Activated CD4-positive, CD25-positive, alpha-beta regulatory T cell (primary cell): ENCODE measurements around the gene ADTRP.

Experiments
- DNase-seq, 4 experiments: peaks; one replicate each; lab custom pipeline; 2025; lab: John Stamatoyannopoulos, UW

The ADTRP gene

DNA sequence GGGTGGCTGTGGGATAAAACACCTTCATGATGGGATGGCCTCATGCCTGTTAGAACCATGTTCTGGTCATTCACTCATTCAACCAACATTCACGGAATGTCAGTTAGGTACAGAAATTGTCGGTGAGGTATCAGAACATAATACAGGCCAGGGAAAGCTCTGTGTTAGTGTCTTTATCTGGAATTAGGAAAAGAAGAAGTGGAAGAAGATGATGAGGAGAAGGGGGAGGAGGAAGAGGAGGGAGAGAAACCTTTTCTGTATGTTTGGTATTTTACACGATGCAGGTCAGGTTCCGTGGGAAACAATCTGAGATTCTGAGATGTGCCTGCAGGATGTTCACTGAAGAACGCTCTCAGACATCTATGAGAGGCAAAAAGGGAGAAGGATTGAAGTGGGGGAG lies 5.6 kb downstream of the ADTRP start:
- no peak for DNase-seq

GRCh38 chr6:11772109-11772825 lies 6.3 kb downstream of the ADTRP start:
- DNase-seq = no peak

DNA sequence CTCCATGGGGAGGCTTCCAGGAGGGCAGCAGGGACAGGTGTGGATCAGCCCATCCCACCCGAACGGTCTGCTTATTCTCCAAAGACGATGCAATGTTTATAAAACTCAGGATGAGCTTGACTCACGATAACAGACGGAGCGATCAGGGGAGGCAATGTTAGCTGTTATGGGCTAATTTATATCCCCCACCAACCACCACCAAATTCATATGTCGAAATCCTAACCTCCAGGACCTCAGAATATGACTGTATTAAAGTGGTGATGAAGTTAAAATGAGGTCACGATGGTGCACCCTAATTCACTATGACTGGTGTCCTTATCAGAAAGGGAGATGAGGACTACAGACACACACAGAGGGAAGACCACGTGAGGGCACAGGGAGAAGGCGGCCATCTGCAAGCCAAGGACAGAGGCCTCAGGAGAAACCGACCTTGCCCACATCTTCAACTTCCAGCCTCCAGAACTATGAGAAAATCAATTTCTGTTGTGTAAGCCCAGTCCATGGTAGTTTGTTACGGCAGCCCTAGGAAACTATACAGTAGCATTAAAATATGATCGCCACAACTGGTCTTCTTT lies 7.0 kb downstream of the ADTRP start:
- no peak for DNase-seq

- no peak for DNase-seq
These were observed 7.8 kb downstream of the ADTRP start for GRCh38 chr6:11770546-11771466.

- DNase-seq = no peak
These were observed 8.6 kb downstream of the ADTRP start for GRCh38 chr6:11769811-11770545.

DNA sequence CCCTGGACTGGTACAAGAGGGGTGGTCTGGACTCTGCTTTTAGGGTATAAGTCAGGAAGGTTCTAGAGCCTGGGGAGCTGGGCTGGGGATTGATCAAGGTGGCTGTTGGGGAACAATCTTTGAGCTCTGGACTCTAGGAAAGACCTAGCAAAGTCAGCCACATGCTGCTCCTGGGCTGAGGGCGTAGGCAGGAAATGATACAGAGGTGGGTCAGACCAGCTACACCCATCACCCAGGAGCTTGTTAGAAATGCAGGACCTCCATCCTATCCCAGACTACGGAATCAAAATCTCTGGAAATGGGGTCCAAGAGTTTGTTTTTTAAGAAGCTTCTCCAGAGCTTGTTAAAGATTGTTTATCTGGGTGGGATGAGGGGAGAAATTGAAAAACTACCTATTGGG lies 9.4 kb downstream of the ADTRP start:
- no peak for DNase-seq

DNA sequence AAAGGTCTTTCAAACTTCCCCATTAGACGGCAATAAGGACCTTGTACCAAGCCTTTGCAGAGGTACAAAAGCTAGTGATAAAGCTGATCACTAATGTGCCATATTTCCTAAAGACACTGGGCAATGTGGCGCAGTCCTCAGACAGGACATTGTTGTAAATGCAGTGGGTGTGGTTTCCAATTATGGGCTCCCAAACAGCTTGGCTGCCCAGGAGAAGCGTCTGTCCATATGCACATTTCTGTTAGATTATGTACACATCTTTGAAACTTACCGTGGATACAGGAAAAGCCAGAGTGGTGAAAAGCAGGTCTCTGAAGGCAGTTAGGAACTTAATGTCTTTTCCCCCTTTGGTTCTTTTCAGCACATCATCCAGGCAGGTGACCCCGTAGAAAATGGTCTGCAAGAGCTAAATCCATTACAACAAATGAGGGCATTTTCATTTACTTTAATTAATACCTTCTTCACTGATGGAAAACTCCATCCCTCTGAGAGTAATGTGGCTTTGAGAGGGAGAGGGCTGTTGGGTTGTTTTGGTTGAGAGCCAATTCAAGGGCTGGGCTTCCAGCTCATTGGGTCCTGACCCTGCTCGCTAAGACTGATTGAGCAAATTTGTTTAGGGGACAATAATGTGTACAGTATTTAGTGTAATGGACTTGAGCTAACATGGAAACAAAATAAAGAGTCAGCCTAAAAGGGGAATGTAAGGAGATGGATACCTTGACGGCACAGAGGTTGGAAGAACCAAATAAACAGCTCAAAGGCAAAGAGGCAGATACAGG lies 10.4 kb downstream of the ADTRP start:
- DNase-seq = no peak

GRCh38 chr6:11767458-11767857 lies 11.1 kb downstream of the ADTRP start:
- no peak for DNase-seq

DNA sequence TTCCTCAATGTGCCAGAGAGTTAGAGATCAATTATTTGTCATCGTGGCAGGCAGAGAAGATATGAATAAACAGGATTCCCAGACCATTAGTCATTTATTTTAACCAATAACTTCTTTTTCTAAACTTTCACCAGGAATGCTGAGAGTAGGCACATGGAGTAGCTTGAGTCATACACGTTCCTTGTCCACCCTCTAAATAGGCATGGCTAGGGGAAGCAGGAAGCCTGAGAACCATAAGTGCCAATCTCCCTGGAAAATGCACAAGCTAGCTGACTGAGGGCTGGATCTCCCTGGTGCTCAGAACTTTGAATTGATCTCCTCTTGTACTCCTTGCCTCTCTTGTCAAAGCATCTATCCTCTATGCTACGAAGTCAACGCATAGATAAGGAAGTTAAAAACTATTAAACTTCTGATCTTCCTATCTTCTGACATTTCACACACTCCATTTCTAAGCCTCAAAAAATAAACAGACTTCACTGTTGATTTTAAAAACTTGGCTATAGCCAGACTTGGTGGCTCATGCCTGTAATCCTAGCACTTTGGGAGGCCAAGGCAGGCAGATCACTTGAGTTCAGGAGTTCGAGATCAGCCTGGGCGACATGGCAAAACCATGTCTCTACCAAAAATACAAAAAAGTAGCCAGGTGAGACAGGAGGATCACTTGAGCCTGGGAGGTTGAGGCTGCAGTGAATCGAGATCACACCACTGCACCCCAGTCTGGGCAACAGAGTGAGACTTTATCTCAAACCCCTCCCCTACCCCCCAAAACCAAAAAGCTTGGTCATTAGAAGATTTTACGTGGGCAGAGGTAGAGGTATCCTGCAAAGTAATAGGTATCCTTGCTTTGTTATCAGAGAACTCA lies 11.8 kb downstream of the ADTRP start:
- no peak for DNase-seq

- no peak for DNase-seq
These were observed 12.6 kb downstream of the ADTRP start for GRCh38 chr6:11766043-11766442.

- DNase-seq = no peak
These were observed 14.4 kb downstream of the ADTRP start for GRCh38 chr6:11764250-11764604.

DNA sequence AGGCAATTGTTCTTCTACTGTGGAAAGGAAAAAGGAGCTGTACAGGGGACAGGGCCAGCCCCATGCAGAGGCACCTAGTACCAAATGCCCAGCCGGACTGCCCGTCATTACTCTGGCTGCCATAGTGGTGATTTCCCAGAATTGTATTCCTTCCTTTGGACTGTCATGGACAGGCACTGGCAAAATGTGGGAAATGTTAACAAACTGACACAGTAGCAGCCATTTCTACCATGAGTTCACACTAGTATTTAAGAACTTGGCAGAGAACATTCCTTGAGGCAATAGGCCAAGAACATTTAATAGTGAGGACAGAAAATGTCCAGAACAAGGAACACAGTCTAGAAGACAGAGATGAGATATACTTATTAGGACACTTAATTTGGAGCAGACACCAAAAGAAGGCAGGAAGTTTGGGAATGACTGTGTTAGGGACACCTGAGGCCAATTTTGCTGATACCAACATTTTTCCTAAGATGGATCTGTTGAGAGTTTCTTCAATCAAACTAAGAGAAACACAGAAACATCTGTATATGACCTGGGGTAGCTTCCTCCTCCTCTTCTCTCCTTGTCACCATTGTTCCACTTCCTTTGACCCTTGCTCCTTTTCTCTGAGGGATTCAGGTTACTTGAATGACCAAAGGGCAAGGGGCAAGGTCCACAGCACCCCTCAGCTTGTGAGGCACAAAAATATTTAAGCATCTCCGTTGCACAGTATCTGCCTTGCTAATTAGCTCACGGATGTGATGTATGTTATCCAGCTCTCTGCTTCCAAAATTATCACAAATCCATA lies 14.9 kb downstream of the ADTRP start:
- DNase-seq = no peak

DNA sequence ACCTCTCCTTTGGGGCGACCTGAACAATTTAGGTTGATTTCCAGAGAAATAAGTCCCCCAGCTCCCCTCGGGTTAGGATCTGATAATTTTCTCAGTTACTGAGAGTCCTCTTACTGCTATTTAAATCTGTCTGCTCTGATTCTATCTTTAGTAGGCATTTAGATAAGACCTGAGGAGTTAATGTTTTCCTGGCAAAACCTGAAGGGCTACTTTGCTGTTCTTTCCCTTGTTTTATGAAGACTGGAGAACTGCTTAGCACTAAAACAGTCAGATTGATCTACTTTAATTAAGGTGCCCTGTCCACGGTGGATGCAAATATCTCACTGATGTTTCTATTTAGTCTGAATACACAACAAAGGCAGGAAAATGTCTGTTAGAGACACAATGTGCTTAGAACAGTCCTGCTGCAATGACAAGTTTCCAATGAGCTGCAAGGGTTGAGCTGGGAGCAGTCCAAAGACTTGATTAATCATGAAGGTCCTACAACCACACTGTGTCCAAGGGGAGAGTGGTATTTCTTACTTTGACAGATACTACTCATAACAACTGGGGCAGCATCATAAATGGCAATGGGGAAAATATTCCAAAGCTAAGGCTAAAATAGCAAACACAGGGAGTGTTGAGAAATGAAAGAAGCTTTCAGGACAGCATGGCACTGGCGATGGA lies 15.7 kb downstream of the ADTRP start:
- DNase-seq = no peak

- DNase-seq = no peak
These were observed 16.6 kb downstream of the ADTRP start for GRCh38 chr6:11761744-11762620.

GRCh38 chr6:11760015-11760473 lies 18.6 kb downstream of the ADTRP start:
- DNase-seq = no peak

DNA sequence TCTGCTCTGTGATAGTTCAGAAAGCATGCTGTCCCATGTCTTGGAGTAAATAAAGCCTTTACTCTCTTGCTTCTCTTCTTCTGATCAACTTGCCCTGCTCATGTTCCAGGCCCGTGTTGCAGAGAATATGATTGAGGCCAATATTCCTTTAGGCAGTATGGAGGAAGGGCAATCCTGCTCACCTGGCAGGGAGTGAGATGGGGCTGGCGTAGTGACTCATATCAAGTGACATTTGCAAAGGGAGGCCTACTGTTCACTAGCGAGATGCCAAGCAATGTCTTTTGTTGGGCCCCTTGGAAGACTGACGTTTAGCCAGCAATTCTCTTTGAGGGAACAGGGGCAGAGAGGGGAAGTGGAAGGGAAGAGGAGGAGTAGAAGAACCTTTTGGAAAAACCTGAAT lies 19.7 kb downstream of the ADTRP start:
- no peak for DNase-seq

GRCh38 chr6:11756726-11757125 lies 21.9 kb downstream of the ADTRP start:
- DNase-seq = no peak

DNA sequence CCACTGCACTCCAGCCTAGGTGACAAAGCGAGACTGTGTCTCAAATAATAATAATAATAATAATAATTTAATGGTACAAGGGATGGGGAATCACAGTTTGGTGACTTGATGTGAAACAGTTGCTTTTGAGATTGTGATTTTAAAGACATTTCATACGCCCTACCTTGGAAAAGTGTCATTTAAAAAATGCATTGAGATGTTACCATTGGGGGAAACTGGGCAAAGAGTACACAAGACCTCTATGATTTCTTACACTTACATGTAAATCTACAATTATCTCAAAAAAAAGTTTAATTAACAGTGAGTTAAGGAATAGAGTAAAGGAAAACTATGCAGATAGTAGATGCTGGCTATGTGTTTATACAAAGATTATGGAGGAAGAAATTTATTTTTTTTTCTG lies 22.3 kb downstream of the ADTRP start:
- no peak for DNase-seq
